Left renal pelvis (tissue), 4 donors: ENCODE results near the gene MANSC1. TPM values are rescaled to one million over a fixed set of nuclear protein-coding genes. Genes with fewer than 3 reads are reported as not detected.

Source experiments
- DNase-seq, 4 donors: peaks; one replicate each; pipeline ENCODE4 v3.0.0-alpha.2; 2013; ENCODE audit warnings: low read depth in 4 of 4, low spot score in 3 of 4
- polyA plus RNA-seq, 4 donors: library from polyadenylated mRNA; unstranded; fragments of 120-200 nt; gene quantifications; one replicate each; pipeline ENCODE4 v1.2.1, GENCODE V29; 2013; ENCODE audit not compliant: insufficient read length in 4 of 4

The MANSC1 gene
- 10 to 100 TPM; 32.9 to 39.5 (median 35.8) TPM for polyA plus RNA-seq

DNA sequence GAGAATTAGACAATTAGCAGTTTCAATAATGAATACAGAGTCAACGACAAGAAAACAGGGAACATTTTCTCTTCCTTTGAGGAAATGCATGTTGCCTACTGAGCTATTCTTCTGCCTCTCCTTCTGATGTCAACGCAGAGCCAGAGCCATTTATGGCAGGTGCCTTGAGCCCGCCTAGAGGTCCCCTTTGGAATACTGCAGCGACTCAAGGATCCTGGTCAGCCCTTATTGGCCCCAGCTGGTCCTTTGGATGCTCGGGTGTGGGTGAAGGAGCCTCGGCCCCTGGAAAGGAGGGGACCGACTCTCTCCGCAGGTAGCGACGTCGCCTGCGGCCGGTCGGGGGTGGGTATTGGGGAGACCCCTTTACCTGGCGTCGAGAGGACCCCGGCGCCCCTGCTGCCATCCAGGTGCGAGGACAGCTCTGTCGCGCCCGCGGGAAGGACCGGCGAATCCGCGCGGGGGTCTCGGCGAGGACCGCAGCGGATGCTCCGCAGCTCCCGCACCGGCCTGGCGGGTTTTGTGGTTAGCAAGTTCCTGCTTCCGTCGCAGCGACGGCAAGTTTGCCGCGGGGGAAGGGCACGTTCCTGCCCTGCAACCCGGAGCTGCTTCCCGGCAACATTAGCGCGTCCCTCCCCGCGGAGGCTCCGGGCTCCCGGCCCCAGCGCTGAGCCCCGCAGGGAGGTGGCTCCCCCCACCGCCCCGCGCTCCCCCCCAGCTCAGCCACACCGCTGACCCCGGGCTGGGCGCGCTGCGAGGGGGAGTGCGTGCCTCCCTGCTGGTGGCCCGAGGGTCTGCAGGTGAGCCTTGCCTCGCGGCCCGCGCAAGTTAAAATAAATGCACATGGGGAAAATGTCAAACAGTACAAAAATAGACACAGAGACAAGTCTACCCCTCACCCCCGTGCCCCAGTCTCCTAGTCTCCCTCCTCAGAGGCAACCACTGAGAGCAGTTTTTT, at the start of gene MANSC1:
TSS of gene MANSC1 (minus strand) at position 532 of the 955 bp plus-strand sequence. CDS start 6,928 bp downstream, outside the sequence.
- DNase-seq = peak in 1 of 4 donors; percentile 46

DNA sequence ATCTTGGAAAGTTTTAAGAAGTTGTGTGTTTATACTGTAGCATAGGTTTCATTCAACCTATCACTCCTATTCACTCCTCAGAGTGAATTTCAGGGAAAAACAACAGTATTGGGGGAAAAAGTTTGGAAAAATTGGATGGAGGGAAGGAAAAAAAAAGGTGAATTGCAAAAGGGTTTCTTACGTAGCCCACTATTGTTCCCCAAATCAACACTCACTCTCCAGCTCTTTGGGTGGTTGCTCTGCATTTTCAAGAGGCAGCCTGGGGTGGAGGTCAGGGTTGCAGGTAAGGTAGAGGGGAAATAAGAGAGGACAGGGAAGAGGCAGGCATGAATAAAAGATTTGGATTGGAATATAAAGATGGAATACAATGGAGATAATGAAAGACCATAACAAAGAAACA, 49.1 kb upstream of the MANSC1 start:
- DNase-seq = no peak

GRCh38 chr12:12398026-12398859, 48.2 kb upstream of the MANSC1 start:
- DNase-seq = peak in 1 of 4 donors; percentile 41

DNA sequence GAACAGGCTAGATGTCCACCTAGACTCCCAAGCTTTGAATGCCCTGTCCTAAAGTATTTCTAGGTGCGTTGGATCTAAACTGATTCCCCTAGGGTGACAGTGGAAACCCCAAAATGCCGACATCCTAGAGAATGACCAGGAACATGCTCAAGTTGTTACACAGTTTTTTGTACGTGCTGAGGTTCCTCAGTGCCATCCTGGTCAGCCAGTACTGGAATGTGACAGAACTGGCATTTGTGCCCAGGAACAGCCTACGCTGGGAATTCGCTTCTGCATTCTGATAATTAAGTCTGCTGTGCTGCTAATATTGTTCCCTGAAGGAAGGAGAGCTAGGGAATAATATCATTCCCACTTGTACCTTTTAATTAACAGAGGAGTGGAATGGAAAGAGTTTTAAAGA, 47.1 kb upstream of the MANSC1 start:
- DNase-seq = no peak

DNA sequence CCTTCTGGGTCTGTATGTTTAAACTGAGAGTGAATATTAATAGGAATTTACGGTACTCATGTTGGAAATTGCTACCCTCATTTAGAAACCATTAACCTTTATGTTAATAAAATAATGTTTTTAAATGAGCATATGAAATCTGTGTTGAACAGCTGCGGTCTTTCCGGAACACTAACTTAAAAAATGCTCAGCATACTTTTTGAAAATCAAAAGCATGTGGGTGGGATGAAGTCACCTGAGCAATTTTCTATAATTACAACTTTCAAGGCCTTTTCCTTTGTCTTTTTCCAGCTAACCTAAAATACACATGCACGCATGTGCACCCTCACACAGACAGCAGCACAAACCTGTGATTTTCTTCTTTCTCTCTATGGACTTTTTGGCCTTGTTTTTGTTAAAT, 46.7 kb upstream of the MANSC1 start:
- DNase-seq = no peak

DNA sequence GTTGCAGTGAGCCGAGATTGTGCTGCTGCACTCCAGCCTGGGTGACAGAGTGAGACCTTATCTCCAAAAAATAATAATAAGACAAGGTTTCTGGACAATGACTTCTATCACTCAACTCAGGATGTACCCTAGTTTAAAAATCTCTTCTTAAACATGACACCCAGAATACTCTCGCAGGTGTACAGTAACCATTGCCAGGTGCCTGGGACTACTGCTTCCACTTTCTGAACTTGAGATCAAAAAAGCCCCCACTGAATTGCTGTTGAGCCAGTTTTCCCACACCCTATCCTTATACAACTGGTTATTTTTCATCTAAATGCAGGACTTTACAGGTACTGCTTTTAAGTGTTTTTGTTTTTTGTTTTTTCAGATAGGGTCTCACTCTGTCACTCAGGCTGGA, 43.1 kb upstream of the MANSC1 start:
- DNase-seq = no peak

- DNase-seq = no peak
These were observed 42.4 kb upstream of the MANSC1 start for GRCh38 chr12:12392413-12392812.

GRCh38 chr12:12387501-12387900, 37.5 kb upstream of the MANSC1 start:
- no peak for DNase-seq

GRCh38 chr12:12384571-12385340, 34.7 kb upstream of the MANSC1 start:
- DNase-seq = no peak

- DNase-seq = no peak
These were observed 31.9 kb upstream of the MANSC1 start for GRCh38 chr12:12381982-12382381.

GRCh38 chr12:12380949-12381593, 31.0 kb upstream of the MANSC1 start:
- no peak for DNase-seq

DNA sequence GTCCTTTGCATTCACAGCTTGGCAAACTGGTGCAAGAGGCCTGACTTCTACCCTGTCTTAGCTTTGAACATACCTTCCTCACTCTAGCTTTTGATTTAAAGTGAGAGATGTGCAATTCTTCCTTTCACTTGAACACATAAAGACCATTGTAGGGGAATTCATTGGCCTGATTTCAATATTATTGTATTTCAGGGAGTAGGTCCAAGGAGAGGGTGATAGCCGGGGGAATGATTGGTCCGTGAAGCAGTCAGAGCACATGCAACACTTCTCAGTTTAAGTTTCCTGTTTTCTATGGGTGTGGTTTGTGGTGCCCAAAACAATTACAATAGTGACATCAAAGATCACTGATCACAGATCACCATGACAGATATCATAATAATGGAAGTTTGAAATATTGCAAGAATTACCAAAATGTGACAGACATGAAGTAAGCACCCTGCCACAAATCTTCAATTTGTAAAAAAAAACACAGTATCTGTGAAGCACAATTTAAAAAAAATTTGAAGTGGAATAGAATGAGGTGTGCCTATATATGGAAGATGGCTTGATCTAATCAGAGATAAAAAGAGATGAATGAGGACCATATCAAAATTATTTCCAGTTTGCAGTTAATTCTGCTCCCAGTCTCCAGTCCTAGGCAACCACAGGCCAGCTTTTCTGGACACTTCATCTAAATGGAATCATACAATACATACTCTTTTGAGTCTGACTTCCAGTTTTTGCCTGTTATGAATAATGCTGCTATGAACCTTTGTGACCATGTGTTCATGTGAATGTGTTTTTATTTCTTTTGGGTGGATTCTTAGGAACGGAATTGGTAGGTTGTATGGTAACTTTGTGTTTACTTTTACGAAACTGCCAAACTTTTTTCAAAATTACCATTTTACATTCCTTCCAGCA, 30.0 kb upstream of the MANSC1 start:
- DNase-seq = no peak

DNA sequence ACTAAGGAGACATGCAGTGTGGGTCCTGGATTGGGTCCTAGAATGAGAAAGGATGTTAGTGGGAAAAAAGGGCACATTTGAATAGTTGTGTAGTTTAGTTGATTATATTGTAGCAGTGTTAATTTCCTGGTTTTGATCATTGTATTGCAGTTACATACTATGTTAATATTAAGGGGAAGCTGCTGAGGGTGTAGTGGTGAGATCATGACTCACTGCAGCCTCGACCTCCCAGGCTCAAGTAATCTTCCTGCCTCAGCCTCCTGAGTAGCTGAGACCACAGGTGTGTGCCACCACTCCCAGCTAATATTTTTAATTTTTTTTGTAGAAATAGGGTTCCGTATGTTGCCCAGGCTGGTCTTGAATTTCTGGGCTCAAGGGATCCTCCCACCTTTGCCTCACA, 28.6 kb upstream of the MANSC1 start:
- no peak for DNase-seq

DNA sequence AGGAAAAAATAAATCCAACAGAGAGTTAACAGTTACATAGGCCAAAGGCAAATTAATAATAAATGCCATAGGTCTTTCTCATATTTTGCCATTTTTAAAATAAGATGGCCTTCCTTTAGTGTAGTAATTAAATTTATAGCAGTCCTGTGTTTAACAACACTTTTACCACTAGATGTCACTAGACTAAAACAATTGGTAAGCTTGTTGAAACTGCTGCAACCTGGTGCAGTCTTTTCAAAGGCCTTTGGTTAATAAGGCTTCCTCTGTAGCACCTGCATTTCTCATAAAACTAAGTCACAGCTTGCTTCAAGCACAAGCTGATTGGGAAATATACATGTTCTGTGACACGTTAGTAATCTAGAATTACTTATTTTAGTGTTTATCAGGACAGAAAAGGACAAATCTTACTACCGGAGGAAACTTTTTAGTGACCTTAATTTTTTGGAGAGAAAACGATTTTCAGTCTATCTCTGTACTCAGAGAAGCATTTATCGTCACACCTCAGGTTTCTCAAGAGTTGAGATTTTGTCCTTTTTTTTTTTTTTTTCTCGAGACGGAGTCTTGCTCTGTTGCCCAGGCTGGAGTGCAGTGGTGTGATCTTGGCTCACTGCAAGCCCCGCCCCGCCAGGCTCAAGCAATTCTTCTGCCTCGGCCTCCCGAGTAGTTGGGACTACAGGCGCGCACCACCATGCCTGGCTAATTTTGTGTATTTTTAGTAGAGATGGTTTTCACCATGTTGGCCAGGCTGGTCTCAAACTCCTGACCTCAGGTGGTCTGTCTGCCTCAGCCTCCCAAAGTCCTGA, 26.8 kb upstream of the MANSC1 start:
- peak in 2 of 4 donors; percentile 61 to 65 for DNase-seq

DNA sequence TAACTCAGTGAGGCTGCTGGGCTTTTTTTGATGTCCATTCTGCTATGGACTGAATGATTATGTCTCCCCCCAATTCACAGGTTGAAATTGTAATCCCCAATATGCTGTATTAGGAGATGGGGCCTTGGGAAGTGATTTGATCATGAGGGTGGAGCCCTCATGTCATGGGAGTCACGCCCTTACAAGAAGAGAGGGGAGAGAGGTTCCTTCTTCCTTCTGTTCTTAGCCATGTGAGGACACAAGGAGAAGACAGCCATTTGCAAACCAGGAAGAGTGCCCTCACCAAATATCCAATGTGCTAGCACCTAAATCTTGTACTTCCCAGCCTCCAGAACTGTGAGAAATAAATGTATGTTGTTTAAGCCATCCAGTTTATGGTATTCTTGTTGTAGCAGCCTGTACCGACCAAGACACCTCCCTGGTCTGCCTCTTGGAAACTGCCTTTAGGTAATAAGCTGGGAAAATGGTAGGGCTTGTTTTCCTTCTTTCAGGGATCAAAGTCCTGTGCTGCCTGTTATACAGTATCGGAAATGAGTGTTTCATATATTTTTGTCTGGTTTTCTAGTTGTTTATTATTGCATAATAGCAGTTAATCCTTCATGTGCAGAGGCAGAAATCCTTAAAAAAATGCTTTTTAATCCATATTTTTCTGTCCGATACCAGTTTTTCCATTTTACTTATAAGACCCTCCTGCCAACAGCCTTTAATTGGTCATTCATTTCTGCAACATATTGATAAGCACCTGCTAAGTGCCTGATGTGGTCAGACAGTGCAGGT, 23.1 kb upstream of the MANSC1 start:
- no peak for DNase-seq

GRCh38 chr12:12367482-12367998, 17.5 kb upstream of the MANSC1 start:
- DNase-seq = no peak
